ENCODE data around the gene PCDH9. TPM values are rescaled to one million over a fixed set of nuclear protein-coding genes. Genes with fewer than 3 reads are reported as not detected.

The PCDH9 gene
- total and polyA plus RNA-seq, 7 experiments from 2014 or later: 0.08 to 1.3 (median 0.21) TPM

DNA sequence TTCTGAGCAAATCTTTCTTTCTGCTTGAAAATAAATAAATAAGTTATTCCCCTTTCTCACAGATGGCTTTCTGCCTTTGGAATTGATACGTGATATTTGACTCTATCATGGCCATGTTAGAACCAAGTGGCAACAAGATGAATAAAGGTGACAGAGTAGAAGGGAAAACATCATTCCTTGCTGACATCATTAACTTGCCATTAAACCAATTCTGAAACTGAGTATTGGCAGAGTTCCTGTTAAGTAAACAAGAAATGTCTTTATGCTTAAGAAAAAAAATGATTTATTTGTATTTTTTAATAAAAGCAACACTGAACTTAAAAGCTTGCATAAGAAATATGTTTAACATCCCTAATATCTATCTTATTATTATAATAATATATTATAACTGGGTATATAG lies 828.1 kb downstream of the PCDH9 start:
- H3K9me3 Mint-ChIP-seq: peaks cover 0 to 6% (median 0%) of the 10 kb centered on the region in 11 donors
- H3K27ac Mint-ChIP-seq: no peak overlapping the region
- H3K4me3 ChIP-seq (ENCODE audit: low read length): no peak overlapping the region
- H3K4me1 ChIP-seq (ENCODE audit: control insufficient read depth in 2 of 2, insufficient read depth in 2 of 2, low read length in 2 of 2): no peaks in the 10 kb centered on the region
- no peak overlapping the region for H3K4me3 Mint-ChIP-seq
- CTCF ChIA-PET: no interaction called here
- H3K27me3 Mint-ChIP-seq: no peaks in the 10 kb centered on the region
- H3K36me3 ChIP-seq (ENCODE audit: control insufficient read depth in 2 of 3, insufficient read depth in 3 of 3, low read length in 3 of 3): no peaks in the 10 kb centered on the region
- DNase-seq (no peak), ATAC-seq (no peak)
- no peaks in the 10 kb centered on the region for H3K9me3 ChIP-seq (ENCODE audit: control insufficient read depth in 2 of 3, low read length in 3 of 3)
- no peak overlapping the region for H3K27ac ChIP-seq (ENCODE audit: low read depth, low read length)
- H3K36me3 Mint-ChIP-seq: no peaks in the 10 kb centered on the region
- POLR2A ChIA-PET: no interaction called here
- H3K27me3 ChIP-seq (ENCODE audit: control insufficient read depth in 2 of 2, insufficient read depth in 2 of 2, low read length in 2 of 2): no peaks in the 10 kb centered on the region
- intact Hi-C loops (cut with micrococcal nuclease): no loop called here
- H3K4me1 Mint-ChIP-seq: no peaks in the 10 kb centered on the region

DNA sequence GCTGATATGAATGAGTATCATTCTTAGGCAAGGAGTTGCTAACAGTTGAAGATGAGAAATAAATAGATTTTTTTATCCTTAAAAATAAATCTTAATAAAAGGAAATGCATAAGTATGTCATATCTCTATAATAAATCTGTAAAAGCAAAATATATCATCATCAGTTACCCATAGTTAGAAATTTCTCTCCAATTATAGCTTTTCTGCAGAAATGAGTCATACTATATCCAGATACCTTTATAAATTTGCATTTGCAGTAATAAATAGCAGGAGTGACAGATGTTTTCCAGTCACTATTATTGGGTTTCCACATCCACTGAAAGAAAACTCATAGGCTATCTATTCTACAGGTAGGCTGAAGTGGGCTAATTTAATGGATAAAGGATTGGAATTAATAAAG lies 829.8 kb downstream of the PCDH9 start:
- Mint-ChIP-seq H3K9me3 (peaks cover 0 to 6% (median 0%) of the 10 kb centered on the region in 11 donors), H3K4me1 (no peaks in the 10 kb centered on the region), H3K27me3 (no peaks in the 10 kb centered on the region), H3K4me3 (no peak overlapping the region), H3K36me3 (no peaks in the 10 kb centered on the region), H3K27ac (no peak overlapping the region)
- Histone ChIP-seq H3K27ac (ENCODE audit: low read depth, low read length) (no peak overlapping the region), H3K4me3 (ENCODE audit: low read length) (no peak overlapping the region), H3K36me3 (ENCODE audit: control insufficient read depth in 2 of 3, insufficient read depth in 3 of 3, low read length in 3 of 3) (no peaks in the 10 kb centered on the region), H3K4me1 (ENCODE audit: control insufficient read depth in 2 of 2, insufficient read depth in 2 of 2, low read length in 2 of 2) (no peaks in the 10 kb centered on the region), H3K27me3 (ENCODE audit: control insufficient read depth in 2 of 2, insufficient read depth in 2 of 2, low read length in 2 of 2) (no peaks in the 10 kb centered on the region), H3K9me3 (ENCODE audit: control insufficient read depth in 2 of 3, low read length in 3 of 3) (no peaks in the 10 kb centered on the region)
- ATAC-seq: no peak
- DNase-seq: no peak
- intact Hi-C loops (cut with micrococcal nuclease): no loop called here
- ChIA-PET POLR2A (no interaction called here), CTCF (no interaction called here)

DNA sequence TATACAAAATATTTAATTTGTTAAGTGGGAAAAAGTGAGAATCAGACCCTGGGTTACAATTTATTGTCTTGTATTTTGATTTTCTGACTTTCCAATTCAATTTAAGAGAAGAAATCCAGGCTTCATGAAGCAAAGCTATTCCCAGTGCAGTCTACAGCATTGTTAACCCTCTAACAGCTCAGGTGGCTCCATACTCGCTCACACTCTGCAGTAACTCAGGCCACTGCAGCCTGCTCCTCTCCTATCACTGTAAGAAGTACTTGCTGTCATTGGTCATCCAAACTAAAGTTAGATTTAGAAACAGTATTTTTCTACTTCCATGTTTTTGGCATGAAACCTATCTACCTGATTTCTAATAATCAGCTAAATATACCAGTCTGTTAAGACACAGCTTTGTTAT lies 830.3 kb downstream of the PCDH9 start:
- no peak for ATAC-seq
- intact Hi-C loops (cut with micrococcal nuclease): no loop called here
- H3K27me3 ChIP-seq (ENCODE audit: control insufficient read depth in 2 of 2, insufficient read depth in 2 of 2, low read length in 2 of 2): no peaks in the 10 kb centered on the region
- POLR2A ChIA-PET: no interaction called here
- no peak overlapping the region for H3K27ac Mint-ChIP-seq
- H3K9me3 Mint-ChIP-seq: peaks cover 0 to 6% (median 0%) of the 10 kb centered on the region in 11 donors
- H3K9me3 ChIP-seq (ENCODE audit: control insufficient read depth in 2 of 3, low read length in 3 of 3): no peaks in the 10 kb centered on the region
- no peaks in the 10 kb centered on the region for H3K4me1 Mint-ChIP-seq
- CTCF ChIA-PET: no interaction called here
- no peaks in the 10 kb centered on the region for H3K36me3 Mint-ChIP-seq
- no peak for DNase-seq
- H3K4me3 Mint-ChIP-seq: no peak overlapping the region
- H3K36me3 ChIP-seq (ENCODE audit: control insufficient read depth in 2 of 3, insufficient read depth in 3 of 3, low read length in 3 of 3): no peaks in the 10 kb centered on the region
- H3K4me1 ChIP-seq (ENCODE audit: control insufficient read depth in 2 of 2, insufficient read depth in 2 of 2, low read length in 2 of 2): no peaks in the 10 kb centered on the region
- H3K27ac ChIP-seq (ENCODE audit: low read depth, low read length): no peak overlapping the region
- no peak overlapping the region for H3K4me3 ChIP-seq (ENCODE audit: low read length)
- no peaks in the 10 kb centered on the region for H3K27me3 Mint-ChIP-seq

DNA sequence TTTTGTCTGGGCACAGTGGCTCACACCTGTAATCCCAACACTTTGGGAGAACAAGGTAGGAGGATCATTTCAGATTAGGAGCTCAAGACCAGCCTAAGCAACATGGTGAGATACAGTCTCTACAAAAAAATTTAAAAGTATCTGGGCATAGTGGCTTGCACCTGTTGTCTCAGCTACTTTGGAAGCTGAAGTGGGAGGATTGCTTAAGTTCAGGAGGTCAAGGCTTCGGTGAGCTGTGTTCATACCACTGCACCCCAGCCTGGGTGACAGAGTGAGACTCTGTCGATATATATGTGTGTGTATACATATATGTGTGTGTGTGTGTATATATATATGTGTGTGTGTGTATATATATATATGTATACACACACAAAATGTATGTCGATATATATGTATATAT lies 833.0 kb downstream of the PCDH9 start:
- DNase-seq (no peak), ATAC-seq (no peak)
- Histone ChIP-seq H3K27me3 (ENCODE audit: control insufficient read depth in 2 of 2, insufficient read depth in 2 of 2, low read length in 2 of 2) (no peaks in the 10 kb centered on the region), H3K4me3 (ENCODE audit: low read length) (no peak overlapping the region), H3K27ac (ENCODE audit: low read depth, low read length) (no peak overlapping the region), H3K4me1 (ENCODE audit: control insufficient read depth in 2 of 2, insufficient read depth in 2 of 2, low read length in 2 of 2) (no peaks in the 10 kb centered on the region), H3K9me3 (ENCODE audit: control insufficient read depth in 2 of 3, low read length in 3 of 3) (no peaks in the 10 kb centered on the region), H3K36me3 (ENCODE audit: control insufficient read depth in 2 of 3, insufficient read depth in 3 of 3, low read length in 3 of 3) (no peaks in the 10 kb centered on the region)
- H3K4me3 Mint-ChIP-seq: no peak overlapping the region
- H3K36me3 Mint-ChIP-seq: no peaks in the 10 kb centered on the region
- ChIA-PET POLR2A (no interaction called here), CTCF (no interaction called here)
- intact Hi-C loops (cut with micrococcal nuclease): no loop called here
- no peaks in the 10 kb centered on the region for H3K4me1 Mint-ChIP-seq
- peaks cover 0 to 6% (median 0%) of the 10 kb centered on the region in 11 donors for H3K9me3 Mint-ChIP-seq
- no peaks in the 10 kb centered on the region for H3K27me3 Mint-ChIP-seq
- H3K27ac Mint-ChIP-seq: no peak overlapping the region

DNA sequence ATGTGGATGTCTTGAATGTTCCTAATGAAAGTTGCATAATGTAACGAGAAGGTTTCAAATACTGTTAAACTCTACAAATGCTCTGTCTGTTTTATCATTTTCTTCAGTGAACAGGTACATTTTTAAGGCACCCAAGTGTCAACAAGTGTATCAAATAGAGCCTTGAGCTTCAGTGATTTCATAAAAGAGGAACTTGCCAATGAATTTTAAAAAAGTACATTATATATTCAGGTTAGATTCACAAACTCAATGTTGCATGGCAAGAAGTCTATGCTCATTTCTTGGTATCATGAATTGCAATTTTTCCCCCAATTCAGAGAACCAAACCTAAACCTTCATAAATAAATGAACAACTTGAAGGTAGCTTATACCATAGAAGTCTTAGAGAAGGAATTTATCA lies 838.8 kb downstream of the PCDH9 start:
- H3K4me1 Mint-ChIP-seq: no peaks in the 10 kb centered on the region
- Histone ChIP-seq H3K27ac (ENCODE audit: low read depth, low read length) (no peak overlapping the region), H3K9me3 (ENCODE audit: control insufficient read depth in 2 of 3, low read length in 3 of 3) (no peaks in the 10 kb centered on the region), H3K36me3 (ENCODE audit: control insufficient read depth in 2 of 3, insufficient read depth in 3 of 3, low read length in 3 of 3) (no peaks in the 10 kb centered on the region), H3K4me3 (ENCODE audit: low read length) (no peak overlapping the region), H3K4me1 (ENCODE audit: control insufficient read depth in 2 of 2, insufficient read depth in 2 of 2, low read length in 2 of 2) (no peaks in the 10 kb centered on the region), H3K27me3 (ENCODE audit: control insufficient read depth in 2 of 2, insufficient read depth in 2 of 2, low read length in 2 of 2) (no peaks in the 10 kb centered on the region)
- no peaks in the 10 kb centered on the region for H3K27me3 Mint-ChIP-seq
- intact Hi-C loops (cut with micrococcal nuclease): no loop called here
- ChIA-PET CTCF (no interaction called here), POLR2A (no interaction called here)
- no peak overlapping the region for H3K4me3 Mint-ChIP-seq
- H3K27ac Mint-ChIP-seq: no peak overlapping the region
- no peak for DNase-seq
- H3K36me3 Mint-ChIP-seq: no peaks in the 10 kb centered on the region
- peaks cover 0 to 7% (median 0%) of the 10 kb centered on the region in 11 donors for H3K9me3 Mint-ChIP-seq
- ATAC-seq: no peak

DNA sequence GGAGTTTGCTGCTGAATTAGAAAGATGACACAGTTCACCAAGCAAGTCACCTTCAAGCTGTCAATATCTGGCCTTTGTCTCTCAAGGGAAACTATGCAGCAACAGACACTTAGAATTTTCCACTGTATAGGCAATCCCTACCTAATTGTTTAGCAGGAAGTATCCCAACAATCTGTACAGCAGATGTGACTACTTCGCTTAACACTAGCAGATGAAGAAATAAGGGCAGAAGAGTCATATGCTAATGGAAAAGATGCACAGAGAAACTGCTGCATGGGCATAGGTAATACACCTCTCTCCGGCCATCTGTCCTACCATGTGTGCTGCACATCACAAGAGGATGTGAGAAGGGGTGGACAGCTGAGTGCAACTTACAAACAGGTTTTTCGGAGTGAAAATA lies 851.2 kb downstream of the PCDH9 start:
- Mint-ChIP-seq H3K4me1 (no peaks in the 10 kb centered on the region), H3K4me3 (no peak overlapping the region), H3K36me3 (no peaks in the 10 kb centered on the region), H3K27ac (no peak overlapping the region), H3K9me3 (peaks cover 0 to 5% (median 0%) of the 10 kb centered on the region in 11 donors), H3K27me3 (no peaks in the 10 kb centered on the region)
- Histone ChIP-seq H3K4me3 (ENCODE audit: low read length) (no peak overlapping the region), H3K9me3 (ENCODE audit: control insufficient read depth in 2 of 3, low read length in 3 of 3) (no peaks in the 10 kb centered on the region), H3K27ac (ENCODE audit: low read depth, low read length) (no peak overlapping the region), H3K36me3 (ENCODE audit: control insufficient read depth in 2 of 3, insufficient read depth in 3 of 3, low read length in 3 of 3) (no peaks in the 10 kb centered on the region), H3K4me1 (ENCODE audit: control insufficient read depth in 2 of 2, insufficient read depth in 2 of 2, low read length in 2 of 2) (no peaks in the 10 kb centered on the region), H3K27me3 (ENCODE audit: control insufficient read depth in 2 of 2, insufficient read depth in 2 of 2, low read length in 2 of 2) (no peaks in the 10 kb centered on the region)
- ChIA-PET CTCF (no interaction called here), POLR2A (no interaction called here)
- DNase-seq (no peak), ATAC-seq (no peak)
- intact Hi-C loops (cut with micrococcal nuclease): no loop called here

DNA sequence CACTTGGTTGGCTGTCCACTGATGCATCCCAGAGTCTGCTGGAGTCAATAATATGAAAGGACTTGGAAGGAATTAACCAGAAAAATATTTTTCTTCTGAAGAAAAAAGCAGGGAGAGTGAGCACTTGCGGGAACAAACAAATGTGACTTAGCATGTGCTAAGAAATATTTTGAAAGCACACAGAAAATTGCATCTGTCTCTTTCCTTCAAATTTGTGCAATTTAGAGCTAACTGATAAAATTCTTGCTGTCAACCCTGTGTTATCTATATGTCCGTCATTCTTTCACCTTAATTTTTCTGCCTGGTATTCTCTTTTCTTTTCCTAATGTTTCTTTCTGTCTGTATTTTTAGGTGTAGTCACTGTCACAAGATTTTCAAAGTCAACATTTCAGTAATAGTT lies 852.6 kb downstream of the PCDH9 start:
- no peaks in the 10 kb centered on the region for H3K4me1 Mint-ChIP-seq
- H3K9me3 Mint-ChIP-seq: peaks cover 0 to 5% (median under 1%) of the 10 kb centered on the region in 11 donors
- ATAC-seq (no peak), DNase-seq (no peak)
- ChIA-PET POLR2A (no interaction called here), CTCF (no interaction called here)
- Histone ChIP-seq H3K9me3 (ENCODE audit: control insufficient read depth in 2 of 3, low read length in 3 of 3) (no peaks in the 10 kb centered on the region), H3K27ac (ENCODE audit: low read depth, low read length) (no peak overlapping the region), H3K4me3 (ENCODE audit: low read length) (no peak overlapping the region), H3K27me3 (ENCODE audit: control insufficient read depth in 2 of 2, insufficient read depth in 2 of 2, low read length in 2 of 2) (no peaks in the 10 kb centered on the region), H3K36me3 (ENCODE audit: control insufficient read depth in 2 of 3, insufficient read depth in 3 of 3, low read length in 3 of 3) (no peaks in the 10 kb centered on the region), H3K4me1 (ENCODE audit: control insufficient read depth in 2 of 2, insufficient read depth in 2 of 2, low read length in 2 of 2) (no peaks in the 10 kb centered on the region)
- no peak overlapping the region for H3K4me3 Mint-ChIP-seq
- no peaks in the 10 kb centered on the region for H3K27me3 Mint-ChIP-seq
- intact Hi-C loops (cut with micrococcal nuclease): no loop called here
- no peak overlapping the region for H3K27ac Mint-ChIP-seq
- no peaks in the 10 kb centered on the region for H3K36me3 Mint-ChIP-seq
